T-helper 1 cell treated with Interleukin-12 subunit alpha and Interleukin-12 subunit beta and Interleukin-4 antibody, amounts not matched to agents 30 ng/mL and 1 ng/mL, for 36 hours (primary cell): ENCODE data around the gene ZNF688. TPM values are rescaled to one million over a fixed set of nuclear protein-coding genes. Genes with fewer than 3 reads are reported as not detected.
"Not testable (repeated sequence)": the region's sequence is repeated elsewhere in the genome, so short reads cannot be mapped to it uniquely, and the experiment has no call there.

Experiments
- intact Hi-C: fragments of 100-400 bp; cut with micrococcal nuclease; formaldehyde crosslinking; loops from one replicate; pipeline ENCODE4 v1.15.1; 2024
- total RNA-seq: library from RNA; stranded (reverse); gene quantifications from 2 replicates; pipeline ENCODE4 v1.2.3, GENCODE V29; 2022

The ZNF688 gene
- total RNA-seq, 1 donor from 2014 or later: 13.2 TPM

DNA sequence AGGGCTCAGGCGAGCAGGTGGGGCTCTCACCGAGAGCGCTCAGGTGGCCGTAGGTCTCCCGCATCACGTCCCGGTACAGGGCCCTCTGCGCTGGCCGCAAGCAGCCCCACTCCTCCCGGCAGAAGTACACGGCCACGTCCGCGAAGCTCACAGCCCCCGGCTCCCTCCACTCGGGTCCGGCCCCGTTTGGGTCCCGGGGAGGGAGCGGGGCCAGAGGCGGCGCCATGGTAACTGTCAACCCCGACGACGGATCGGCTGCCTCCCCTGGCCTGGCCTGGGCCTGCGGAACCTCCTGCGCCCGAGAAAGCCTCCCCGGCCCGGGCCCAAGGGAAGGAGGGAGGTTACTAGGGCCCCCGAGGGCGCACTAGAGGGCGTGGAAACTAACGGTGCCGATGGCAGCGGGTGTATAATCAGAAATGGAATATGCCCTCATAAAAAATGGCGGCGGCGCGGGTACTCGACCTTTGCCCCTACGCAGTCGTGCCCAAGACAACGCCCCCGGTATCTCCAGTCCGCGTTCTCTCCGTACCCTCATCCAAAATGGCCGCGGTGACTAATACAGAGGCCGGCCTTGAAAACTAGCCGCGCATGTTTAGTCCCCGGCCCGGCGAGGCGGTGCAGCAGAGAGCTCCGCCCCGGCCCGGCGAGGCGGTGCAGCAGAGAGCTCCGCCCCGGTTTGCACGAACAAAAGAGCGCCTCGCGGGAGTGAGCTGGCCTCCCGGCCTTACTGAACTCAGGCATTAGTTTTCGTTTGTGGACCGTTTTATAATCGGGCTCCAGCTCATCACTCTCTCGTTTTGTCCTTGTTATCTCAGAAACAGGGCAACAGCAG is 13.3 kb downstream of the ZNF688 start, which contains the start of gene ZNF764:
ZNF764 (minus strand) TSS at position 418 of the 832 bp plus-strand sequence; CDS start at position 226, 192 bp downstream.
- intact Hi-C loops: loop anchor here (1.0 to 2.0 kb wide), 14 partner anchors 10 to 364 kb away; partner anchors contain the start of genes DCTPP1, FBRS, PHKG2 and PRR14

DNA sequence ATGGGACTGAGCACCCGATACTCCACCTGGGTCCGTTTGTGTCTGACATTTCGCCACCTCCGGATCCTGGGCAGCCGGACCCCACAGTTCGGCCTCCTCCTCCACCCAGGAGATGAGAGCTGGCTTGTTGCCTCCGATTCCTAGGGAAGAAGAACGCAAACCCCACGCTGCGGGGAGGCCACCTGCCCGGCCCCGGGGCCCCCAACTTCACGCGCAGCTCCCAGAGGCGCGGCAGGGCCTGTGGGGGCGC is 13.9 kb downstream of the ZNF688 start:
- intact Hi-C loops: no loop called here

DNA sequence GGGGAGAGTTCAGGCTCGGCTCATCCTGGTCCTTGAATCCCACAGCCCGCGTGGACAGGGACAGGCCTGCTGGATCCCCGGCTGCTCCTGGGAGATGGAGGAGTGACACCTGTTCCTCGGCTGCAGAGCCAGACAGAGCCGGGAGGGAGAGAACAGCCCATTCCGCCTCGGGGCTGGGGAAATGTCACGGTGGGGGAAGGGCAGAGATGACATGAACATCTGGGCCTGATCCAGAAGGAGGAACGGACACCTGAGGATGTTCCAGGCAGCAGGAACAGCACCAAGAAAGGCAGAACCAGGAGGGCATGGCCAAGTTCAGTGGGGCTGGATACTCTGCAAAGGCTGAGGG is 15.4 kb downstream of the ZNF688 start:
- intact Hi-C loops: no loop called here

DNA sequence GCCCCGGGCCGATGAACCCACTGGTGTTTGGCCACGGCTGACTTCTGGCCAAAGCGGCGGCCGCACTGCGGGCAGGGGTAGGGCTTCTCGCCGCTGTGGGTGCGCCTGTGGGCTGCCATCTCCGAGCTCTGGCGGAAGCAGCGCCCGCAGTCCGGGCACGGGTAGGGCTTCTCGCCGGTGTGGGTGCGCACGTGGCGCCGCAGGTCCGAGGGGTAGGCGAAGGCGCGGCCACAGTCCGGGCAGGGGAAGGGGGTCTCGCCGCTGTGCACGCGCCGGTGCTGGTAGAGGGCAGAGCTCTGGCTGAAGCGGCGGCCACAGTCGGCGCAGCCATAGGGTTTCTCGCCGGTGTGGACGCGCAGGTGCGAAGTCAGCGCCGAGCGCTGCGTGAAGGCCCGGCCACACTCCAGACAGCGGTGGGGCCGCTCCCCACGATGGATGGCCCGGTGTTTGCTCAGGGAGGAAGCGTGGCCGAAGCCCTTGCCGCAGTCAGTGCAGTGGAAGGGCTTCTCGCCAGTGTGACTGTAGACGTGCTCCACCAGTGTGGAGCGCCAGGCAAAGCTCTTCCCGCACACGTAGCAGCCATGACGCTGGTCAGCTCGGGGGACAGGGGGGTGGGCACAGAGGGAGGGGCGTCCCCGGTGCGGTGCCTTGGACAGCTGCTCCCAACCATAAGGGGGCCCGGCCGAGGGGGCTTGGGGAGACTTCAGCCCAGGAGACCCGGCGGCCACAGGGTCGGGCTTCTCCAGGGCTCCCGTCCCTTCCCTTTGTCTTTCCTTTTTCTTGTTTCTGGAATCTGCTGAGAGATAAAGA is 16.0 kb downstream of the ZNF688 start:
- intact Hi-C loops: no loop called here

DNA sequence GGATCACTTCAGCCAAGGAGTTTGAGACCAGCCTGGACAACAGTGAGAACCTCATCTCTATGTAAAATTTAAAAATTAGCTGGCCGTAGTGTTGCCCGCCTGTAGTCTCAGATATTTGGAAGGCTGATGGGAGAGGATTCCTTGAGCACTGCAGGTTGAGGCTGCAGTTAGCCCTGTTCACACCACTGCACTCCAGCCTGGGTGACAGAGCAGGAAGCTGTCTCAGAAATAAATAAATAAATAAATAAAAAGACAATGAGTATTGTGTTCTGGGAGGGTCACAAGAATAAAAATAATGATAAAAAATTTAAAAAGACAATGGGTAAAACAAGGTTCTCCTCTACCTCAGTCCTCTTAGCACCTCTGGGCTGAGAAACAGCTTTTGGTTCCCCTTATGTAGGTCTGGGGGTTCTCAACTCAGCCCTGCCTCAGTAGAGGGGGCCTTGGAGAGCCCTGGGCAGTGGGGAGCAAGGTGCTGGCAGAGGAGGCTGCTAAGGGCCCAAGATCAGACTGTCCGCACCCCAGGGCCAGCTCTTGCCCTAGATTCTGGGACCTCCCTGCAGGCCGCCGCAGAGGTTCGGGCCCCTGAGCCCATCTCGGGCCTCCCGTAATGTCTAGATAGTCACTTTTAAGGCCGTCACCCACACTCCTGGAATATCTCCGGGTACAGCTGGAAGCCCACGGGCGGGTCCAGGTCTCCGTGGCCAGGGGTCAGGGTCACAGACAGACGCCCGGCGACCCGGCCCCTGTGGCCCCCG is 16.8 kb downstream of the ZNF688 start:
- intact Hi-C loops: no loop called here

DNA sequence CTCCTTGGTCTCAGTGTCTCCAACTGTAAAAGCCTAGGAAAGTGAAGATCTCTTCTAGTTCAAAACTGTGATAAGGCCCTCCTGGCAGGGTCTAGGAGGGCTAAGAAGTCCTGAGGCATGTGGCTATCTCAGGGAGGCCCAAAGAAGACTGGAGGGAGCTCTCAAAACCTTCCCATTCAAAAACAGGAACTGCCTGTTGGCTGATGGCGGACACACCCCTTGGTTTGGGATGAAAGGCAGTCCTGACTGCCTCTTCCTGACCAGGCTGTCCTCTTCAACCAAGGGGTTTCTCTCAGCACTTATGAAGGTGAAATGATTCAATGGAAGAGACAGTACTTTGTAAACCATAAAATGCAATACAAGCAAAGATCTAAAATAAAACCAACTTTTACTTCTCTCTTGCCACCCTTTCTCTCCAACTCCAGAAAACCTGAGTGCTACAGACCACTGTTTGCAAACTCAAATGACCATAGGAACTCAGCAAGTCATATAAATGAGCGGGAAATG is 18.1 kb downstream of the ZNF688 start:
- intact Hi-C loops: no loop called here

DNA sequence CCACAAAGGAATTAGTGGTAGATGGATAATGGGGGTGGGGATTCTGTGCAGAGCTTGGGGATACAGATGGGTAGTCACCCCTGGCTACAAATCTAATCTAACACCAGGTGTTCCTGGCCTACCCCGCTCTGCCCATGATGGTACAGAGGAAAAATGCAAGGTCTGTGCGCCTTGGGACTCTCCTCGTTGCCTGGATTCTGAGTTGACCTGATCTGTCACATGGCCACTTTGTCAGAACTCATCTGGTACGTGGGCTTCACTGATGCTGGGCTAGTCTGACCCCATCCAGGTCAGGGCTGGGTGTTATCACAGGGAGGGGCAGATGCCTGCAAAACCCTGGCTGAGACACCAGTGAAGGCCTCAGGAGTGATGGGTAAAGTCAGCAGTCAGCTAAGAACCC is 18.6 kb downstream of the ZNF688 start:
- intact Hi-C loops: loop anchor here (1.0 kb wide), 2 partner anchors 18 to 32 kb away; partner anchors contain the start of gene ZNF785

DNA sequence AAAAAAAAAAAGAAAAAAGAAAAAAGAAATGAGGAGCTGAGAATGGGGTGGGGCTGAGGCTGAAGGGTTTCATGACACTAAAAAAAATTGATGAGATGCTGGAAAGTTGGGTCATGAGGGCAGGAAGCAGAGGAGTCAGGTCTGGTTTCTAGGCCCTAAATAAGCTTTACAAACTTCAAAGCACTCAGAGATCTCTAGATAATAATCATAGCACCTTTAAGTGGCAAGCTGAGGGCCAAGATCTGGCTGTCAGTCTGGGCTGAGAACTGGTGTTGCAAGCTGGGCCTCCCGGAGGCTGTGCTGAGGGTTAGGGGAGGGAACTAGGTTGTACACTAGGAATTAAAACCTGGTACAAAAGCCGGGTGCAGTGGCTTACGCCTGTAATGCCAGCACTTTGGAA is 19.7 kb downstream of the ZNF688 start:
- intact Hi-C loops: loop anchor here (1.0 kb wide), 2 partner anchors 16 to 34 kb away; partner anchors contain the start of gene ZNF785

DNA sequence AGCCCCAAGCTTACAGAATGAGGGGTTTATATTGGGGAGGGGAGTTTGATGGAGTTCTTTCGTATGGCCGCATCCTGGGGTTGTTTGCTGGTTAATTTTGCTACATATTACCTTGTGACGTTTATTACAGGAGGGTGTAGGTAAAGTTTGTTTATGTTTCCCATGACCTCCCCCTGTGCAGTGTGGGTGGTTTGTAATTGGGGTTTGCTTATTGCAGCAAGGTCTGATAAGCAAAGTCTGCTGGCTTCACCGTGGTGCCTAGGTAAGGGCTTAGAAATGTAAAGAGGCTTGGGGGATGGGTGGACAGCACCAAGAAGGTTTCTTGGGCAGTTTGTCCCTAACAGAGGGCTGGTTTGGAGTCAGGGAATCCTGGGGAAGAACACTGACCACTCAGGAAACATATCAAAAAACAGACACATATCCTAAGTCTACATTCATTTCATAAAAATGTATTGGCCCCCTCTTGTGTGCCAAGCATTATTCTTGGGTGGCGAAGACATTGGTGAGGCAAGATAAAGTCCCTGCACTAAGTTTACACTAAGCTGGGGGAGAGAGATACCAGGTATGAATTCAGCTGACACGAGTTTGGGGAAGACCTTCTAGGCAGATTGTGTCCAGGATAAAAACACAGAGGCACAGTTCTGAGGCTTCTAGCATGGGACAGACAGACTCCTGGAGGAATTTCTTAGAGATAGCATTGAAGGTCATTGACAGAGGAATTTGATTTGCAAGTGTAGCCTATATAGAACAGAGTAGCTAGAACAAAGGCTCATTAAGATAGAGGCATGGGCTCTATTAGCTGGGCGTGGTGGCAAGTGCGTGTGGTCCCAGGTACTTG is 22.9 kb downstream of the ZNF688 start:
- intact Hi-C loops: no loop called here

DNA sequence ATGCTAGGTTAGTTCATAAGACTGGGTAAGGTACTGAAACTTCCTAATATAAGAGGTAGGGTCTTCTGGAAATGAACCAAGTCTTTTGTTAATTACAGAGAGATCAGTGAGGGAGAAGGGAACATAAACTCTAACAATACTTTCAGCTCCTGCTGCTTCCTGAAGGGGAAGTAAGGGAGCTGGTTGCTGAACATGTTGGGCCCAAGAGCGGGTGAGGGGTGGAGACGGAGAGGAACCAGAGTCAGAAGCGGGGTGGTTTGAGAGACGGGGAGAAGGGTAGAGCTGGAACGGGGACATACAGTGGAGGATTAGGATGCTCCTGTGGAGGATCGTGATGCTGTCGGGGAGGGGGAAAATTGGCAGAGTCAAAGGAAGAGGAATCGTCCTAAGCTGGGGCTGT is 25.4 kb downstream of the ZNF688 start:
- intact Hi-C loops: no loop called here

DNA sequence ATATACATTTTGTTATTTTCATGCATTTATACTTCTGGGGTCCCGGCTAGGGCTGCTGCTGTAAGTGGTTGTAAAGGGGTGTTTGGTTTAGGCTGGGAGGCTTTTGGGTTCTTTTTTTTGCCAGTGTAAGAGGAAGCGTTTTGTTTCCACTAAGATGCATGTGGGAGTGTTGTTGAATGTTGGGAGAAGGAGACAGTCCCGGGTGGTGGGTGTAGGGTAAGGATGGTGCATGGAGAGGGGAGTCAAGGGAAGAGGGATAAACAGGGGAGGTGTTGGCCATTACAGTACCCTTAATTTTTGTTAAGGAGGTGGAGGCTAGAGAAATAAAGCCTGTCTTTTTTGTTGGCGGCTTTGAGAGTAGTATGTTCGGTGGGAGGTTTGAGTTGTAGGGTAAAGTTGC is 28.4 kb downstream of the ZNF688 start:
- intact Hi-C loops: no loop called here

DNA sequence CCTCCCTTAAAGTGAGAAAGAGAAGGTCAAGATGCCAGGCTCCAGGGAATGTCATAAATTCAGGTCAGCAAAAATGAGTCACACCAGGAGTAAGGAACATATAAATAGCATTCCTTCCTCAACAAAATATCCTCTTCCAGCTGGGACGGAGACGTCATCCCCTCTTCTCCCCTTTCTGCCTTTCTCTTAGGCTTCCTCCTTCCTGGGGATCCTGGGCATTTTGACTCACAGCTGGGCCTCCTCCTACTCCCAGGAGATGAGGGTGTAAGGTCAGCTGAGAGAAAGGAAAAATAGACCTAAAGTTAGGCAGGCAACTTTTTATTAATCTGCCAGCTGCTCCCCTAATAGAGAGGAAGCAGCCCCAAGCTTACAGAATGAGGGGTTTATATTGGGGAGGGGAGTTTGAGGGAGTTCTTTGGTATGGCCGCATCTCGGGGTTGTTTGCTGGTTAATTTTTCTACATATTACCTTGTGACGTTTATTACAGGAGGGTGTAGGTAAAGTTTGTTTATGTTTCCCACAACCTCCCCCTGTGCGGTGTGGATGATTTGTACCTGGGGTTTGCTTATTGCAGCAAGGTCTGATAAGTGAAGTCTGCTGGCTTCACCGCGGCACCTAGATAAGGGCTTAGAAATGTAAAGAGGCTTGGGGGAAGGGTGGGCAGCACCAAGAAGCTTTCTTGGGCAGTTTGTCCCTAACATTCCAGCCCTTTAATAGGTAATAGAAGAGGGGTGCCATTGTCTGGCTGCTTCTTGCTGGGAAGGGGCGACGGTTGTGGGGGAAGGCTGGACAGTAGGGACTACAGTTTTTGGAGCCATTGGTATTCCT is 29.8 kb downstream of the ZNF688 start:
- intact Hi-C loops: no loop called here

DNA sequence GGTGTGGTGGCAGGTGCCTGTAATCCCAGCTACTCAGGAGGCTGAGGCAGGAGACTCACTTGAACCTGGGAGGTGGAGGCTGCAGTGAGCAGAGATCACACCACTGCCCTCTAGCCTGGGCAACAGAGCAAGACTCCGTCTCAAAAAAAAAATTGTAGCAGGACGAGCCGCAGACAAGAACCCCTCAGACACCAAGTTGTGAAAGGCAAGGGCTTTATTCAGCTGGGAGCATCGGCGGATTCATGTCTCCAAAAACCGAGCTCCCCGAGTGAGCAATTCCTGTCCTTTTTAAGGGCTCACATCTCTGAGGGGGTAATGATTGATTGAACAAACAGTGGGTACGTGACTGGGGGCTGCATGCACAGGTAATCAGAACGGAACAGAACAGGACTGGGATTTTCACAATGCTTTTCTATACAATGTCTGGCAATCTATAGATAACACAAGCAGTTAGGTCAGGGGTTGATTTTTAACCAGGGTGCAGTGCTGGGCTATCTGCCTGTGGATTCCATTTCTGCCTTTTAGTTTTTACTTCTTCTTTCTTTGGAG is 30.5 kb downstream of the ZNF688 start:
- intact Hi-C loops: not testable (repeated sequence)

DNA sequence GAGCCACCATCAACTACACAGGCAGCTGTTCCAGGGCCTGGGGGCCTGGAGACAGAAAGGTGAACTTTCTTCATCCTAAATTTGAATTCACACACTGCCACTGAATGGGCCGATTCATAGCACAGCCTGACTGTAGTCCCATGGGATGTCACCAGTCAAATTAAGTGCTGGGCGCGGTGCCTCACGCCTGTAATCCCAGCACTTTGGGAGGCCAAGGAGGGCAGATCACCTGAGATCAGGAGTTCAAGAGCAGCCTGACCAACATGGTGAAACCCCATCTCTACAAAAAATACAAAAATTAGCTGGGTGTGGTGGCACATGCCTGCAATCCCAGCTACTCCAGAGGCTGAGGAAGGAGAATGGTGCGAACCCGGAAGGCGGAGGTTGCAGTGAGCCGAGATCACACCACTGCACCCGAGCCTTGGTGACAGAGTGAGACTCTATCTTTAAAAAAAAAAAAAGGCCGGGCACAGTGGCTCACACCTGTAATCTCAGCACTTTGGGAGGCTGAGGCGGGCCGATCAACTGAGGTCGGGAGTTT is 31.5 kb downstream of the ZNF688 start:
- intact Hi-C loops: not testable (repeated sequence)

DNA sequence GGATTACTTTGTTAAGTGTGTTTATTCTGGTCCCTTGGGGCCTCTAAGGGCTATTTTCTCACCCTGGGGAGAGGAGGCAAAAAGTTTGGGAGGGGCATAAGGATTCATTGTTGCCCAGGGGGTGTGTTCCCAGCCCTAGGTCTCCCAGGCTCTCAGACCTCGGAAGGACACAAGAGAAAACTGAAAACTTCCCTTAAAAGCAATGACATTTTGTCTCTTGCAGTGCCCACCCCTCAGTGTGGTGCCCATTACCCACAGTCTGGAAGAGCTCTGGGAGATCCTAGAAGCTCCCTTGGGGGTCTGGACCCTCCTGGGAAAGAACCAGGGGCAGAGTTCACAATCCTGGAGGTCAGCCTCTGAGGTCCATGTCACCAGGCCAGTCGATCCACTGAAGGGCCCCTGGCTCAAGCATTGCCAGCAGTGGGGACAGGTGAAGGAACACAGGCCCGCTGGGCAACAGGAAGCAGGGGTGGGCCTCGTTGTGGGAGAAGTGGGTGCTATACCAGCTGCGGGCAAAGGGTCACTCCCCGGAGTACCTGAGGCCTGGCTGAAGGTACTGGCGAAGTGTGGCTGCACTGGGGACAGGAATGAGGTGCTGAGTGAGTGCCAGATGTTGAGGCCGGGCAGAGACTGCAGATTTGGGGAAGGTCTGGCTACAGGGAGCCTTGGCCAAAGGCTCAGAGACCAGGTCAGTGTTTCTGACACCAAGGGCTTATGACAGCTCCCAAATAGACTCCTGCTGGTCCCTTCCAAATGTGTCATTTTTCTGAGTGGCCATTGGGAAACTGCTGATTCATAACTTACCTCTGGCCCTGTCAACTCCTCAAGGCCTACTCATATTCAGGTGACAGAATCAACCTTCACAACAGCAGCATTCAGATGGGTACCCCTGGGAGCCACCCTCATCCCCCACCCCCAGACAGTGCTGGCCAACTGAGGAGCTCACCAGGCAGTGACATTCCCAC is 32.2 kb downstream of the ZNF688 start:
- intact Hi-C loops: no loop called here

DNA sequence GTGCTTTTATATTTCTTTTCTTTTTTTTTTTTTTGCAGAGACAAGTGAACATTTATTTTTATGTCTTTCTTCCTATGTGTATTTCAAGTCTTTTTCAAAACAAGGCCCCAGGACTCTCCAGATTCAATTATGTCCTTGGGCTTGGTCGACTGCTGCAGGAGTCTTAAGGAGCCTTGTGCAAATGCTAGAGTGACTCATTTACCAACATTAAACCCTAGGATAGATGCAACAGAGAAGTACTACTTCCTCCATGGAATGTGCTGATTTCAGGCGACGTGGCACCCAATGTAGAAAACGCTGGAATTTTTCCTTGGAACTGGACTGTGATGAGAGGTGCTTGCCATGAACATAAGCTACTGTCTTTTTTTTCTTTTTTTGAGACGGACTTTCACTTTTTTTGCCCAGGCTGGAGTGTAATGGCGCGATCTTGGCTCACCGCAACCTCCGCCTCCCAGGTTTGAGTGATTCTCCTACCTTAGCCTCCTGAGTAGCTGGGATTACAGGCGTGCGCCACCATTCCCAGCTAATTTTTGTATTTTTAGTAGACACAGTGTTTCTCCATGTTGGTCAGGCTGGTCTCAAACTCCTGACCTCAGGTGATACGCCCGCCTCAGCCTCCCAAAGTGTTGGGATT is 35.0 kb downstream of the ZNF688 start:
- intact Hi-C loops: not testable (repeated sequence)

DNA sequence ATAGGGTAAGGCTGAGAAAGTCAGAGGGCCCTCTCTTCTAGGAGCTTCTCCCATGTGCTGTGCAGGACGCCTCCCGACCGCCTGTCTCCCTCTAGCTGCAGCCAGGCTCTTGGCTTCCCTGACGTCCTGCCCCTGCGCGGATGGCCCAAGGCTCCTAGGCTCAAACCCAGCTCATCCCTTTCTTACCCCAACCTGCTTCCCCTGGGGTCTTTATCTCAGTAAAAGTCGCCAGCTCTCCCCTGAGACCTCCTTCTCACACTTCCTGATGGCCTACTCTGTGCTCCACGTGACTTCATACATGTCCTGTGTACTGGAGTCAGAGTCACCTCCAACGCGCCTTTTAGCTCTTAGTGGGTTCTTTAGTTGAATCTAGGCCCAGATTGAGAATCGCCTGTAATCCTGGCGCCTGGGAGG is 35.7 kb downstream of the ZNF688 start:
- intact Hi-C loops: loop anchor here (1.0 to 2.0 kb wide), 10 partner anchors 8 to 163 kb away; partner anchors contain the start of genes DCTPP1, ITGAL, SRCAP and ZNF764
